Measurements from ENCODE around the gene DOCK1.

The DOCK1 gene

DNA sequence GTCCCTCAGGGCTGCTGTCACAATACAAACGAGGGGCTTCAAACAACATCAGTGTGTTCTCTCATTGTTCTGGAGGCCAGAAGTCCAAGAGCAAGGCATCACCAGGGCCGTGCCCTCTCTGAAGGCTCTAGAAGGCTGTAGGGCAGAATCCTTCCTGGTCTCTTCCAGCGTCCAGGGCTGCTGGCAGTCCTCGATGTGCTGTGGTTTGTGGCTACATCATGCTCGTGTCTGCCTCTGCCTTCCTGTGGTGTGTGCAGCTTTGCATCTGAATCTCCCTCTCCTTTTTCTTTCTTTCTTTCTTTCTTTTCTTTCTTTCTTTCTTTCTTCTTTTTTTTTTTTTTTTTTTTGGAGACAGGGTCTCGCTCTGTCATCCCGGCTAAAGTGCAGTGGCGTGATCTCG is 187.7 kb downstream of the DOCK1 start:
- Histone ChIP-seq H3K36me3 (ENCODE audit: control insufficient read depth, insufficient read depth, low read length) (no peaks in the 10 kb centered on the region), H3K4me3 (ENCODE audit: low read length) (no peak overlapping the region), H3K4me1 (ENCODE audit: control insufficient read depth, insufficient read depth, low read length) (no peaks in the 10 kb centered on the region), H3K9me3 (ENCODE audit: control insufficient read depth, insufficient read depth, low read length) (no peaks in the 10 kb centered on the region), H3K27ac (ENCODE audit: low read length) (no peak overlapping the region), H3K27me3 (ENCODE audit: control insufficient read depth, insufficient read depth, low read length) (no peaks in the 10 kb centered on the region)
- no CpG with 5 or more reads among the region's 9 CpGs for WGBS (ENCODE audit: insufficient coverage, insufficient read length)
- DNase-seq (ENCODE audit: low read depth, low spot score), result no peak

- H3K27ac ChIP-seq (ENCODE audit: low read length), result no peak overlapping the region
- no peak overlapping the region for H3K4me3 ChIP-seq (ENCODE audit: low read length)
- H3K27me3 ChIP-seq (ENCODE audit: control insufficient read depth, insufficient read depth, low read length), result no peaks in the 10 kb centered on the region
- no peak for DNase-seq (ENCODE audit: low read depth, low spot score)
- H3K36me3 ChIP-seq (ENCODE audit: control insufficient read depth, insufficient read depth, low read length), result no peaks in the 10 kb centered on the region
- H3K9me3 ChIP-seq (ENCODE audit: control insufficient read depth, insufficient read depth, low read length), result no peaks in the 10 kb centered on the region
- no CpG with 5 or more reads among the region's 4 CpGs for WGBS (ENCODE audit: insufficient coverage, insufficient read length)
- no peaks in the 10 kb centered on the region for H3K4me1 ChIP-seq (ENCODE audit: control insufficient read depth, insufficient read depth, low read length)
Observed at GRCh38 chr10:127094984-127095383, 189.8 kb downstream of the DOCK1 start.

GRCh38 chr10:127100983-127101615 is 195.9 kb downstream of the DOCK1 start:
- no CpG with 5 or more reads among the region's 10 CpGs for WGBS (ENCODE audit: insufficient coverage, insufficient read length)
- no peaks in the 10 kb centered on the region; the same call in 1 of the 2 replicates for H3K36me3 ChIP-seq (ENCODE audit: control insufficient read depth, insufficient read depth, low read length)

GRCh38 chr10:127102176-127102575 is 196.9 kb downstream of the DOCK1 start:
- Histone ChIP-seq H3K9me3 (ENCODE audit: control insufficient read depth, insufficient read depth, low read length) (no peaks in the 10 kb centered on the region), H3K4me3 (ENCODE audit: low read length) (no peak overlapping the region), H3K27me3 (ENCODE audit: control insufficient read depth, insufficient read depth, low read length) (no peaks in the 10 kb centered on the region), H3K36me3 (ENCODE audit: control insufficient read depth, insufficient read depth, low read length) (no peaks in the 10 kb centered on the region; the same call in 1 of the 2 replicates), H3K27ac (ENCODE audit: low read length) (no peak overlapping the region), H3K4me1 (ENCODE audit: control insufficient read depth, insufficient read depth, low read length) (no peaks in the 10 kb centered on the region)
- no CpG with 5 or more reads among the region's 3 CpGs for WGBS (ENCODE audit: insufficient coverage, insufficient read length)
- no peak for DNase-seq (ENCODE audit: low read depth, low spot score)

More at GRCh38 chr10:127100983-127101615, 195.9 kb downstream of the DOCK1 start:
- H3K4me1 ChIP-seq (ENCODE audit: control insufficient read depth, insufficient read depth, low read length), result no peaks in the 10 kb centered on the region
- H3K27me3 ChIP-seq (ENCODE audit: control insufficient read depth, insufficient read depth, low read length), result no peaks in the 10 kb centered on the region
- no peak overlapping the region for H3K27ac ChIP-seq (ENCODE audit: low read length)
- no peak for DNase-seq (ENCODE audit: low read depth, low spot score)
- no peak overlapping the region for H3K4me3 ChIP-seq (ENCODE audit: low read length)
- H3K9me3 ChIP-seq (ENCODE audit: control insufficient read depth, insufficient read depth, low read length), result no peaks in the 10 kb centered on the region

DNA sequence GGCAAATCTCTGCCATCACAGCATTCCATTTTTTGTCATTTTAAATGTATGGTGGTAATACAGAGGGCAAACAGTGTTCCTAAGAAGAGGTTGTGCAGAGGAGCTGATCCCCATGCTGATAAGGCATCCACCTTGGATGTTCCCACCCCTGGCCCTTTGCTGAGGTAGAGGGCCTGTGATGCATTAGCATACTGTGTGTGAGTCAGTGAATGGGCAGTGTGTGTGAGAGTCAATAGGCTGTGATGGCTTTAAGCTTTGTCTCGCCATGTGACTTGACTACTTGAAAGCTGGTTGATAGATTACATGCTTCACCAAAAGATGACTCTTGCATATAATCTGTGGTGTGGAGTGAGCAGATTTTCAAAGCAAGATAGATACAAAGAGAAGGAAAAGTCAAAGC is 209.9 kb downstream of the DOCK1 start:
- no peaks in the 10 kb centered on the region for H3K4me1 ChIP-seq (ENCODE audit: control insufficient read depth, insufficient read depth, low read length)
- H3K27me3 ChIP-seq (ENCODE audit: control insufficient read depth, insufficient read depth, low read length), result no peaks in the 10 kb centered on the region
- H3K4me3 ChIP-seq (ENCODE audit: low read length), result no peak overlapping the region
- H3K9me3 ChIP-seq (ENCODE audit: control insufficient read depth, insufficient read depth, low read length), result no peaks in the 10 kb centered on the region
- no CpG with 5 or more reads among the region's 1 CpG for WGBS (ENCODE audit: insufficient coverage, insufficient read length)
- DNase-seq (ENCODE audit: low read depth, low spot score), result no peak
- no peak overlapping the region for H3K27ac ChIP-seq (ENCODE audit: low read length)
- no peaks in the 10 kb centered on the region for H3K36me3 ChIP-seq (ENCODE audit: control insufficient read depth, insufficient read depth, low read length)

GRCh38 chr10:127117125-127117524 is 211.9 kb downstream of the DOCK1 start:
- WGBS (ENCODE audit: insufficient coverage, insufficient read length), result no CpG with 5 or more reads among the region's 4 CpGs
- Histone ChIP-seq H3K4me1 (ENCODE audit: control insufficient read depth, insufficient read depth, low read length) (no peaks in the 10 kb centered on the region), H3K27ac (ENCODE audit: low read length) (no peak overlapping the region), H3K4me3 (ENCODE audit: low read length) (no peak overlapping the region), H3K27me3 (ENCODE audit: control insufficient read depth, insufficient read depth, low read length) (no peaks in the 10 kb centered on the region), H3K36me3 (ENCODE audit: control insufficient read depth, insufficient read depth, low read length) (no peaks in the 10 kb centered on the region), H3K9me3 (ENCODE audit: control insufficient read depth, insufficient read depth, low read length) (no peaks in the 10 kb centered on the region)
- peak; percentile 5 for DNase-seq (ENCODE audit: low read depth, low spot score)

DNA sequence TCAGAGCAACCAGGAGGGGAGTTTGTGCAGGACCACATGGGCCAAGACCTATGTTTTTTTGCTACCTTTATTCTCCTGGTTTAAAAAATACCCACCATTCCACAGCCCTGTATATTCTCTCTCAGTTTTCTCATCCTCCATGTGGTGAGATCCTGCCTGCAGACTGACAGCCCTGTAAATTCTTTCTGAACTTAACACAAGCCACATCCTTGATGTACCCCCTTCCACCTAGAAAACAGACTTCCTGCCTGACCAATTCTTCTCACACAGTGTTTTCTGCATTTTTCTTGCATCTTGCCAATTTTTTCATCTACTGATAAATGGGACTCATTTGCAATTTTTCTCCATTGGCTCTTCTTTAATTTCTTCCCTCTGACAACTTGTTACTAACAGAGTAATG is 212.8 kb downstream of the DOCK1 start:
- Histone ChIP-seq H3K9me3 (ENCODE audit: control insufficient read depth, insufficient read depth, low read length) (no peaks in the 10 kb centered on the region), H3K4me1 (ENCODE audit: control insufficient read depth, insufficient read depth, low read length) (no peaks in the 10 kb centered on the region), H3K36me3 (ENCODE audit: control insufficient read depth, insufficient read depth, low read length) (no peaks in the 10 kb centered on the region), H3K4me3 (ENCODE audit: low read length) (no peak overlapping the region), H3K27me3 (ENCODE audit: control insufficient read depth, insufficient read depth, low read length) (no peaks in the 10 kb centered on the region), H3K27ac (ENCODE audit: low read length) (no peak overlapping the region)
- DNase-seq (ENCODE audit: low read depth, low spot score), result no peak

DNA sequence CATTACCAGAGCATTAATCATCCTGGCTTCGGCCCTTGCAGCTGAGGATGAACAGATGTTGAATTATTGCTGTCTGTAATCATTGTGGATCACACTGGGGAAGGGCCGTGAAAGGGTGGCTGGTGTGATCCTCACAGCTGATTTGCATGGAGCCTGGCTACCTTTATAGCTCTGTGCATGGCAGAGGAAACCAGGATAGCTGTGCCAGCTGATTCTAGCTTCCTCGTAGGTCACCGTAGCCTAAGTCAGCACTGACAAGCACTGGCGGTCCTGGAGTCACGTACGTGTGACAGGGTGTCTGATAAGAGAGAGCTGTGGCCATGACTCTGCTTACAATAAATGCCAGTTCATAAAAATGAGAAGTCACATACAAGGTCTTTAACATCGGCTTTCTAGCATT is 214.7 kb downstream of the DOCK1 start:
- H3K36me3 ChIP-seq (ENCODE audit: control insufficient read depth, insufficient read depth, low read length), result no peaks in the 10 kb centered on the region
- H3K9me3 ChIP-seq (ENCODE audit: control insufficient read depth, insufficient read depth, low read length), result no peaks in the 10 kb centered on the region
- DNase-seq (ENCODE audit: low read depth, low spot score), result no peak
- H3K4me1 ChIP-seq (ENCODE audit: control insufficient read depth, insufficient read depth, low read length), result no peaks in the 10 kb centered on the region
- no peak overlapping the region for H3K4me3 ChIP-seq (ENCODE audit: low read length)
- H3K27me3 ChIP-seq (ENCODE audit: control insufficient read depth, insufficient read depth, low read length), result no peaks in the 10 kb centered on the region
- no peak overlapping the region for H3K27ac ChIP-seq (ENCODE audit: low read length)
- WGBS (ENCODE audit: insufficient coverage, insufficient read length), result no CpG with 5 or more reads among the region's 8 CpGs

DNA sequence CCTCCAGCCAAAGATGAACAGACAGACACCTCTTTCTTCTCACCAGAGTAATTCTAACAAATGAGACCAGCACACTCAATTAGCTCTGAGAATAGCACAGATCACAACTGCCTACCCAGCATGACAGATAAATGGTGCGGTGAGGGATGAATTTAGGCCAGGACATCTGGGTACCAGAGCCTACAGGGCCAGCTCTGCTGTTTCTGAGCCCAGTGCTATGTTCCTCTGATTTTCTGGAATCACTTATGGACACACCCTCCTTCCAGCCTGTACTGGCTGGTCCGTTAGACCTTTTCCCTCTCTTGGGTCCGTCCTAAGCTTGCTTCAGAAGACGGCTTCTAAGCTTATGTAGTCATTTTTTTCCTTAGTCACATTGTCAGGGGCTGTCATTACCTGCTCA is 217.6 kb downstream of the DOCK1 start:
- Histone ChIP-seq H3K27ac (ENCODE audit: low read length) (no peak overlapping the region), H3K4me3 (ENCODE audit: low read length) (no peak overlapping the region), H3K4me1 (ENCODE audit: control insufficient read depth, insufficient read depth, low read length) (no peaks in the 10 kb centered on the region), H3K27me3 (ENCODE audit: control insufficient read depth, insufficient read depth, low read length) (no peaks in the 10 kb centered on the region), H3K36me3 (ENCODE audit: control insufficient read depth, insufficient read depth, low read length) (no peaks in the 10 kb centered on the region), H3K9me3 (ENCODE audit: control insufficient read depth, insufficient read depth, low read length) (no peaks in the 10 kb centered on the region)
- no CpG with 5 or more reads among the region's 4 CpGs for WGBS (ENCODE audit: insufficient coverage, insufficient read length)
- DNase-seq (ENCODE audit: low read depth, low spot score), result no peak

DNA sequence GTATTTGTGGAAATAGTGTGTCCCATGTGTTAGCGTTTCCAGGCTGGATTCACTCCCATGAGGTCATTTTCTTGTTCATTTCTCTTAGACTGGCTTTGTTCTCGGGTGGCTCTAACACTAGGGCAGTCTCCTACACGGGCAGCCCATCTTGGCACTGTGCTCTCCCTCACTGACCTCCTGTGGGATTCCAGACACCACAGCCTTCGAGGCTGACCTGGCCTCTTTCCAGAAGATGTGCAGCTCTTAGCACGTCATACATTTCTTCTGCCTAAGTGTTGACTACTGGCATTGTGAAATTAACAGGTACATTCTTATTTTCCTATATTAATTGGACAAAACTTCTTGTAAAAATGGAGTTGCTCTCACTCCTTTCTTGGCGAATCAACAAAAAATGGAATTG is 218.4 kb downstream of the DOCK1 start:
- no peak overlapping the region for H3K4me3 ChIP-seq (ENCODE audit: low read length)
- no peaks in the 10 kb centered on the region for H3K27me3 ChIP-seq (ENCODE audit: control insufficient read depth, insufficient read depth, low read length)
- no peaks in the 10 kb centered on the region for H3K9me3 ChIP-seq (ENCODE audit: control insufficient read depth, insufficient read depth, low read length)
- H3K4me1 ChIP-seq (ENCODE audit: control insufficient read depth, insufficient read depth, low read length), result no peaks in the 10 kb centered on the region
- DNase-seq (ENCODE audit: low read depth, low spot score), result no peak
- H3K27ac ChIP-seq (ENCODE audit: low read length), result no peak overlapping the region
- H3K36me3 ChIP-seq (ENCODE audit: control insufficient read depth, insufficient read depth, low read length), result no peaks in the 10 kb centered on the region
- WGBS (ENCODE audit: insufficient coverage, insufficient read length), result no CpG with 5 or more reads among the region's 6 CpGs

GRCh38 chr10:127125331-127125730 is 220.1 kb downstream of the DOCK1 start:
- WGBS (ENCODE audit: insufficient coverage, insufficient read length), result no CpG with 5 or more reads among the region's 9 CpGs
- Histone ChIP-seq H3K4me3 (ENCODE audit: low read length) (no peak overlapping the region), H3K36me3 (ENCODE audit: control insufficient read depth, insufficient read depth, low read length) (no peaks in the 10 kb centered on the region), H3K27ac (ENCODE audit: low read length) (no peak overlapping the region), H3K4me1 (ENCODE audit: control insufficient read depth, insufficient read depth, low read length) (no peaks in the 10 kb centered on the region), H3K27me3 (ENCODE audit: control insufficient read depth, insufficient read depth, low read length) (no peaks in the 10 kb centered on the region), H3K9me3 (ENCODE audit: control insufficient read depth, insufficient read depth, low read length) (no peaks in the 10 kb centered on the region)
- no peak for DNase-seq (ENCODE audit: low read depth, low spot score)

All from iPS DF 6.9 (cell line).